ENCODE measurements around the gene RBM26. TPM values are rescaled to one million over a fixed set of nuclear protein-coding genes. Genes with fewer than 3 reads are reported as not detected.

RBM26 gene
- total RNA-seq, 2 experiments from 2014 or later, result 54.8 to 57.7 TPM

- Mint-ChIP-seq H3K9me3 (no peaks in the 10 kb centered on the region), H3K4me3 (no peak overlapping the region), H3K4me1 (ENCODE audit: low read depth) (peaks cover 56% of the 10 kb centered on the region), H3K27ac (peak overlapping the region; percentile 77), H3K36me3 (peaks cover 25% of the 10 kb centered on the region), H3K27me3 (no peaks in the 10 kb centered on the region)
- no peak for DNase-seq
- intact Hi-C loops (cut with micrococcal nuclease), result no loop called here
- CTCF ChIA-PET, result interaction anchor here (1.1 to 3.5 kb wide), 2 partner anchors 10 to 54 kb away, joined by 4 to 29 read pairs; no protein-coding TSS in a partner anchor
- POLR2A ChIA-PET, result interaction anchor here (0.8 to 2.6 kb wide), 4 partner anchors 9 to 82 kb away, joined by 4 to 14 read pairs (median 9); no protein-coding TSS in a partner anchor
Measured at GRCh38 chr13:79402074-79402635, 3.9 kb downstream of the RBM26 start.

GRCh38 chr13:79401259-79402070, 4.6 kb downstream of the RBM26 start:
- CTCF ChIA-PET, result interaction anchor here (1.1 to 3.5 kb wide), 2 partner anchors 9 to 55 kb away, joined by 4 to 29 read pairs; no protein-coding TSS in a partner anchor
- H3K27me3 Mint-ChIP-seq, result no peaks in the 10 kb centered on the region
- POLR2A ChIA-PET, result interaction anchor here (0.8 to 2.6 kb wide), 3 partner anchors 8 to 16 kb away, joined by 4 to 14 read pairs (median 8); no protein-coding TSS in a partner anchor
- peak overlapping the region; percentile 40 for H3K4me3 Mint-ChIP-seq
- no peak for DNase-seq
- intact Hi-C loops (cut with micrococcal nuclease), result loop anchor here (1.0 kb wide), 1 partner anchor 8 kb away; no protein-coding TSS in a partner anchor
- peak overlapping the region; percentile 77 for H3K27ac Mint-ChIP-seq
- peaks cover 53% of the 10 kb centered on the region for H3K4me1 Mint-ChIP-seq (ENCODE audit: low read depth)
- H3K9me3 Mint-ChIP-seq, result peaks cover 2% of the 10 kb centered on the region
- peaks cover 31% of the 10 kb centered on the region for H3K36me3 Mint-ChIP-seq

- POLR2A ChIA-PET, result interaction anchor here (0.9 kb wide), 1 partner anchor 39 kb away, joined by 3 read pairs; no protein-coding TSS in a partner anchor
- intact Hi-C loops (cut with micrococcal nuclease), result no loop called here
- CTCF ChIA-PET, result interaction anchor here (0.8 to 1.6 kb wide), 3 partner anchors 25 to 163 kb away, joined by 3 to 6 read pairs (median 3); no protein-coding TSS in a partner anchor
- no peaks in the 10 kb centered on the region for H3K27me3 Mint-ChIP-seq
- peak; percentile 28 for DNase-seq
- no peak overlapping the region for H3K4me3 Mint-ChIP-seq
- no peak overlapping the region for H3K27ac Mint-ChIP-seq
- H3K9me3 Mint-ChIP-seq, result peaks cover 18% of the 10 kb centered on the region
- peaks cover 71% of the 10 kb centered on the region for H3K4me1 Mint-ChIP-seq (ENCODE audit: low read depth)
- peaks cover 47% of the 10 kb centered on the region for H3K36me3 Mint-ChIP-seq
Measured at GRCh38 chr13:79398915-79399314, 7.1 kb downstream of the RBM26 start.

- Mint-ChIP-seq H3K9me3 (peaks cover 18% of the 10 kb centered on the region), H3K4me3 (no peak overlapping the region), H3K4me1 (ENCODE audit: low read depth) (peaks cover 78% of the 10 kb centered on the region), H3K27ac (no peak overlapping the region), H3K27me3 (no peaks in the 10 kb centered on the region), H3K36me3 (peaks cover 47% of the 10 kb centered on the region)
- ChIA-PET CTCF (interaction anchor here (0.6 to 1.6 kb wide), 3 partner anchors 26 to 1426 kb away, joined by 3 to 6 read pairs (median 3); no protein-coding TSS in a partner anchor), POLR2A (interaction anchor here (0.9 kb wide), 1 partner anchor 39 kb away, joined by 3 read pairs; no protein-coding TSS in a partner anchor)
- no peak for DNase-seq
- intact Hi-C loops (cut with micrococcal nuclease), result no loop called here
Measured at GRCh38 chr13:79398127-79398526, 7.9 kb downstream of the RBM26 start.

- ChIA-PET CTCF (interaction anchor here (0.7 to 1.0 kb wide), 2 partner anchors 29 to 36 kb away, joined by 3 to 5 read pairs; no protein-coding TSS in a partner anchor), POLR2A (no interaction called here)
- intact Hi-C loops (cut with micrococcal nuclease), result no loop called here
- H3K9me3 Mint-ChIP-seq, result peaks cover 18% of the 10 kb centered on the region
- H3K4me1 Mint-ChIP-seq (ENCODE audit: low read depth), result peaks cover 72% of the 10 kb centered on the region
- peaks cover 47% of the 10 kb centered on the region for H3K36me3 Mint-ChIP-seq
- H3K27me3 Mint-ChIP-seq, result no peaks in the 10 kb centered on the region
- no peak overlapping the region for H3K27ac Mint-ChIP-seq
- DNase-seq, result no peak
- no peak overlapping the region for H3K4me3 Mint-ChIP-seq
Measured at GRCh38 chr13:79395881-79396280, 10.2 kb downstream of the RBM26 start.

- H3K4me1 Mint-ChIP-seq (ENCODE audit: low read depth), result peaks cover 63% of the 10 kb centered on the region
- CTCF ChIA-PET, result interaction anchor here (1.0 to 3.8 kb wide), 4 partner anchors 9 to 147 kb away, joined by 3 to 29 read pairs (median 3); partner anchors contain the start of gene NDFIP2
- H3K36me3 Mint-ChIP-seq, result peaks cover 35% of the 10 kb centered on the region
Measured at GRCh38 chr13:79393564-79394249, 12.3 kb downstream of the RBM26 start.

GRCh38 chr13:79392882-79393563, 13.0 kb downstream of the RBM26 start:
- Mint-ChIP-seq H3K4me1 (ENCODE audit: low read depth) (peaks cover 64% of the 10 kb centered on the region), H3K9me3 (peaks cover 18% of the 10 kb centered on the region), H3K27ac (peak overlapping the region; percentile 82), H3K4me3 (peak overlapping the region; percentile 18), H3K27me3 (no peaks in the 10 kb centered on the region), H3K36me3 (peaks cover 33% of the 10 kb centered on the region)
- ChIA-PET CTCF (interaction anchor here (0.6 to 3.8 kb wide), 8 partner anchors 9 to 151 kb away, joined by 3 to 29 read pairs (median 3); partner anchors contain the start of genes NDFIP2 and RBM26), POLR2A (interaction anchor here (0.6 to 2.0 kb wide), 7 partner anchors 9 to 87 kb away, joined by 3 to 14 read pairs (median 4); partner anchors contain the start of genes NDFIP2 and RBM26)
- DNase-seq, result peak; percentile 30
- intact Hi-C loops (cut with micrococcal nuclease), result loop anchor here (1.0 to 5.0 kb wide), 10 partner anchors 8 to 1256 kb away; partner anchors contain the start of genes NDFIP2, OBI1, POU4F1 and RBM26

More at GRCh38 chr13:79393564-79394249, 12.3 kb downstream of the RBM26 start:
- intact Hi-C loops (cut with micrococcal nuclease), result loop anchor here (1.0 to 5.0 kb wide), 9 partner anchors 8 to 1256 kb away; partner anchors contain the start of genes NDFIP2, OBI1, POU4F1 and RBM26
- H3K4me3 Mint-ChIP-seq, result peak overlapping the region; percentile 18
- peaks cover 18% of the 10 kb centered on the region for H3K9me3 Mint-ChIP-seq
- POLR2A ChIA-PET, result interaction anchor here (0.8 to 2.0 kb wide), 8 partner anchors 9 to 87 kb away, joined by 3 to 14 read pairs (median 4); partner anchors contain the start of genes NDFIP2 and RBM26
- DNase-seq, result peak; percentile 38
- no peaks in the 10 kb centered on the region for H3K27me3 Mint-ChIP-seq
- peak overlapping the region; percentile 82 for H3K27ac Mint-ChIP-seq

GRCh38 chr13:79389026-79389425, 17.0 kb downstream of the RBM26 start:
- ChIA-PET CTCF (no interaction called here), POLR2A (no interaction called here)
- Mint-ChIP-seq H3K27ac (no peak overlapping the region), H3K4me1 (ENCODE audit: low read depth) (peaks cover 72% of the 10 kb centered on the region), H3K4me3 (no peak overlapping the region), H3K36me3 (peaks cover 6% of the 10 kb centered on the region), H3K27me3 (no peaks in the 10 kb centered on the region), H3K9me3 (no peaks in the 10 kb centered on the region)
- DNase-seq, result no peak
- intact Hi-C loops (cut with micrococcal nuclease), result loop anchor here (5.0 to 10.0 kb wide), 2 partner anchors 67 to 384 kb away; no protein-coding TSS in a partner anchor

GRCh38 chr13:79387853-79388252, 18.2 kb downstream of the RBM26 start:
- POLR2A ChIA-PET, result no interaction called here
- CTCF ChIA-PET, result no interaction called here
- Mint-ChIP-seq H3K27me3 (no peaks in the 10 kb centered on the region), H3K4me3 (no peak overlapping the region), H3K36me3 (peaks cover 6% of the 10 kb centered on the region), H3K27ac (no peak overlapping the region), H3K9me3 (no peaks in the 10 kb centered on the region), H3K4me1 (ENCODE audit: low read depth) (peaks cover 70% of the 10 kb centered on the region)
- no peak for DNase-seq
- intact Hi-C loops (cut with micrococcal nuclease), result loop anchor here (5.0 to 10.0 kb wide), 2 partner anchors 66 to 383 kb away; no protein-coding TSS in a partner anchor

GRCh38 chr13:79386125-79386826, 19.8 kb downstream of the RBM26 start:
- POLR2A ChIA-PET, result interaction anchor here (0.8 to 1.1 kb wide), 2 partner anchors 16 to 65 kb away, joined by 3 to 8 read pairs; no protein-coding TSS in a partner anchor
- Mint-ChIP-seq H3K36me3 (peaks cover 7% of the 10 kb centered on the region), H3K4me1 (ENCODE audit: low read depth) (peaks cover 73% of the 10 kb centered on the region), H3K9me3 (no peaks in the 10 kb centered on the region), H3K27ac (peak overlapping the region; percentile 42), H3K4me3 (peak overlapping the region; percentile 37), H3K27me3 (no peaks in the 10 kb centered on the region)
- CTCF ChIA-PET, result interaction anchor here (1.1 kb wide), 1 partner anchor 20 kb away, joined by 4 read pairs; the partner anchor contains the start of gene RBM26
- intact Hi-C loops (cut with micrococcal nuclease), result loop anchor here (1.0 to 10.0 kb wide), 3 partner anchors 64 to 381 kb away; no protein-coding TSS in a partner anchor
- DNase-seq, result no peak
